ENCODE data around the gene BTBD9.

The BTBD9 gene

GRCh38 chr6:38423746-38424145 is 216.0 kb downstream of the BTBD9 start:
- DNase-seq = no peak

GRCh38 chr6:38420207-38420606 is 219.5 kb downstream of the BTBD9 start:
- DNase-seq = no peak

- DNase-seq = no peak
These were observed 222.2 kb downstream of the BTBD9 start for GRCh38 chr6:38417521-38417920.

- no peak for DNase-seq
These were observed 224.3 kb downstream of the BTBD9 start for GRCh38 chr6:38415231-38416005.

- DNase-seq = no peak
These were observed 226.5 kb downstream of the BTBD9 start for GRCh38 chr6:38413102-38413800.

GRCh38 chr6:38407192-38407591 is 232.5 kb downstream of the BTBD9 start:
- DNase-seq = no peak

GRCh38 chr6:38406096-38406495 is 233.6 kb downstream of the BTBD9 start:
- no peak for DNase-seq

GRCh38 chr6:38404900-38405556 is 234.7 kb downstream of the BTBD9 start:
- no peak for DNase-seq

GRCh38 chr6:38404355-38404754 is 235.4 kb downstream of the BTBD9 start:
- no peak for DNase-seq

GRCh38 chr6:38403548-38403947 is 236.2 kb downstream of the BTBD9 start:
- no peak for DNase-seq

- DNase-seq = no peak
These were observed 239.0 kb downstream of the BTBD9 start for GRCh38 chr6:38400764-38401163.

GRCh38 chr6:38400101-38400500 is 239.6 kb downstream of the BTBD9 start:
- DNase-seq = no peak

GRCh38 chr6:38396209-38396608 is 243.5 kb downstream of the BTBD9 start:
- DNase-seq = no peak

- DNase-seq = no peak
These were observed 245.7 kb downstream of the BTBD9 start for GRCh38 chr6:38393986-38394385.

- DNase-seq = no peak
These were observed 247.8 kb downstream of the BTBD9 start for GRCh38 chr6:38391626-38392579.

GRCh38 chr6:38391206-38391605 is 248.5 kb downstream of the BTBD9 start:
- DNase-seq = no peak

GRCh38 chr6:38389875-38390274 is 249.9 kb downstream of the BTBD9 start:
- DNase-seq = no peak

- no peak for DNase-seq
These were observed 251.8 kb downstream of the BTBD9 start for GRCh38 chr6:38387971-38388370.

- no peak for DNase-seq
These were observed 252.3 kb downstream of the BTBD9 start for GRCh38 chr6:38387461-38387860.

- DNase-seq = no peak
These were observed 260.9 kb downstream of the BTBD9 start for GRCh38 chr6:38378801-38379200.

GRCh38 chr6:38375937-38376336 is 263.8 kb downstream of the BTBD9 start:
- DNase-seq = no peak

GRCh38 chr6:38375341-38375740 is 264.4 kb downstream of the BTBD9 start:
- no peak for DNase-seq

GRCh38 chr6:38371881-38372280 is 267.8 kb downstream of the BTBD9 start:
- DNase-seq = no peak

Measured in SHP77 (cell line).